ENCODE data around the gene PLEKHA1.

Gene PLEKHA1

DNA sequence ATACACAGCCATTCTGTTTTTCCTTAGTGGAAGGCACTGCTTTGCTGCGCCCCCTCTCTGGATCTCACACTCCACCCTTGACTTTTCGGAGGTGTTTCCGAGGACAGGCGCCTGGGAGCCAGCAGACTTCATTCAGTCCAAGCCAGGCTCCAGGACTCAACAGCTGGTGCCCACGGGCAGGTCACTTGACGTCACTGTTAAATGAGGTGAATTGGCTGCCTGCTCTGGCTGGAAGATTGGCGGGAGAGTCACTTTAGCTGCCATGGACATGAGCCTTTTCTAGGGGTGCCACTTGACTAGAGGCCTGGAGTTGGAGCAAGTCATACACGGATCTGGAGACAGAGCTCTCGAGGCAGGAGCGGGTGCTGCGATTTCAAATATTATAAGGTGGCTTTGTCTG lies 90.1 kb downstream of the PLEKHA1 start:
- DNase-seq (ENCODE audit: low read depth in 1 of 2, low spot score in 1 of 2), result no peak
- in situ Hi-C loops (cut with HindIII; ENCODE audit: low pct_unique_long_range_greater_than_20kb, low sequenced_read_pairs), result no loop called here
- no peak for TF ChIP-seq JUND (IDR thresholded peaks at IDR 0.05; ENCODE audit: low read depth)

DNA sequence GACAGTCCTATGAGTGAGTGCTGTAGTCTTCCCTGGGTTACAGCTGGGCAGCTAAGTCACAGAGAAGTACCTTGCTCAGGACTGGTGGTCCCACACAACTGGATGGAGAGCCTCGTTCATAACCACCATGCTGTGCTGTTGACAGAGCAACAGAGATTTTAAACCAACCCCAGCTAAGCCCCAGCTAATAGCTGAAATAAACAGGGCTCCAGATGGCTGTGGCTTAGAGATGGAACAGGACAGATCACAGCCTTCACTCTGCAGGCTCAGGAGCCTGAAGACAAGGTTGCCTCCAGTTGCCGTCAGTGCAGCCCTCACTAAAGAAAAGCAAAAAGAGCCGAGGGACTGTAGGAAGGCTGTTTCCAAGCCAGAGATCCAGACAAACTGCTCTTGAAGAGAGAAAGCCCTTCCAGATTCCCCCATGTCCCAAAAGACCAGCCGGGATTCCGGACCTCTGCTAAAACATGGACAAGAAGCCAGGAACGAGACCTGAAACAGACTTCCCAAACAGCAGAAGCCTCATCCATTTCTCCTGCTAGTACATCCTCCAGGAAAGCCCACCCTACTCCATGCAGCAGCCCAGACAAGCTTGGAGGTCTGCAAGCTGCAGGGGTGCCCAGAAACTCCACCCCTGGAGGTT lies 91.0 kb downstream of the PLEKHA1 start:
- in situ Hi-C loops (cut with HindIII; ENCODE audit: low pct_unique_long_range_greater_than_20kb, low sequenced_read_pairs), result no loop called here
- TF ChIP-seq JUND (IDR thresholded peaks at IDR 0.05; ENCODE audit: low read depth), result no peak

DNA sequence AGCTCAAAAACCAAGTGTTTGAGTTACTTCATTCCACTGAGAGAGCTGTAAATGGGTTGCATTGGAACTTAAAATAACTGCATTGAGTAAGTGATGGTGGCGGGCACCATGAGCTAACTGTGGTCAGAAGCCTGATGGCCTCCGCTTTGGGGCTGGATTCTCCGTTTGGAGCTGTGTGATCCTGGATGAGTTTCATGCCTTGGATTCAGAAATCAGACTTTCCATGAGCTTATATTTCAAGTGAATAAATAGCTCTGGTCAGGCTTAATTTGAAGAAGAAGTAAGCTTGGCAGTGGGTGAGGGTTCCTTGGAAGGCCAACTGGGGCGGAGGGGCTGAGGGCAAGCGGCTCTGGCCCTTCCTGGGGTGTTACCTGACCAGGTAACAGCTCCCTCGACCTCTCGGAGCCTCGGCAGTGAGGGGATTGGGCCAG lies 92.5 kb downstream of the PLEKHA1 start:
- TF ChIP-seq JUND (IDR thresholded peaks at IDR 0.05; ENCODE audit: low read depth), result no peak
- no peak for DNase-seq (ENCODE audit: low read depth in 1 of 2, low spot score in 1 of 2)
- in situ Hi-C loops (cut with HindIII; ENCODE audit: low pct_unique_long_range_greater_than_20kb, low sequenced_read_pairs), result no loop called here

More for the DNA sequence above, 91.0 kb downstream of the PLEKHA1 start:
- no peak for DNase-seq (ENCODE audit: low read depth in 1 of 2, low spot score in 1 of 2)

DNA sequence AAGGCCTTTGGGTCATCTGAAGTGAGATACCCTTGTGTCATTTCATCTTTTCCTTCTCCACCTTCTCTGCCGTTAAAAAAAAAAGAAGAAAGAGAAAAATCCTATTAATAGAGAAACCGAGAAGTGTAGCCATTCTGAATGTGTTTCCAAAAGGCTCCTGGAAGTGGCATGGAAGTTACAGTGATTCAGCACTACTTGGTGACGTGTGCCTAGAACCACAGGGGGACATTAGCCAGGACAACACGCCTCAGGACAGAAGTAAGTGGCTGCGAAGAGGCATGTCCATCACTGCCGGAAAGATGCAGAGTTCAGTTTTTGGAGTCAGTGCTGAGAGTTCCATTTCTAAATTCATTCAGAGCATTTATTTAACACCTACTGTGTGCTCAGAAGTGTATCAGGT lies 93.2 kb downstream of the PLEKHA1 start:
- in situ Hi-C loops (cut with HindIII; ENCODE audit: low pct_unique_long_range_greater_than_20kb, low sequenced_read_pairs), result no loop called here
- TF ChIP-seq JUND (IDR thresholded peaks at IDR 0.05; ENCODE audit: low read depth), result no peak
- DNase-seq (ENCODE audit: low read depth in 1 of 2, low spot score in 1 of 2), result no peak

DNA sequence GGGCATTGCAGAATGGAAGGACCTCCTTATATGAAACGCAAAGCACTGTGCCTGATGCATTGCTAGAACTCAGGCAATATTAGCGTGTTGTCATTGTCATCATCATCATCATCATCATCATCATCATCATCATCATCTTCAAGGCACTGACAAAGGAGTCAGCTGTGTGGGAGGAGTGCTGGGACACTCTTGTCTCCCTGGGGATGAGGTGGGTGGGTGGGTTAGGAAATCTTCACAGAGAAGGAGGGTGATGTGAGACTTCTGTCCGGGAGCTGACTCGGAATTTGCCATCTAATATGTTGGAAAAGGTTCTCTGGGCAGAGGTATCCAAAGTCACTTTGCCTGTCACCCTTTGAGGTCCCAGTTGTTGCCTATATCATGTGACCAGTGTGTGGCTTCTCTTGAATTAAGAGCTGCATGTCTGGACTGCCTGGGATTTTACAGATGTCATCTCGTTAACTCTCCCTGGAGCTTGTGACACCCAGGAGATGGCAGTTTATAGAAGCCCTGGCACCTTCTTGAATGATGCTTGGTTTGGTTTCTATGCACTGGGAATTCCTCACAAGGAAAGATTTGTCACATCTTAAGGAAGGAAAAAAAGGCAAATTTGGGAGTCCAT lies 93.9 kb downstream of the PLEKHA1 start:
- in situ Hi-C loops (cut with HindIII; ENCODE audit: low pct_unique_long_range_greater_than_20kb, low sequenced_read_pairs), result no loop called here
- TF ChIP-seq JUND (IDR thresholded peaks at IDR 0.05; ENCODE audit: low read depth), result no peak
- DNase-seq (ENCODE audit: low read depth in 1 of 2, low spot score in 1 of 2), result no peak

DNA sequence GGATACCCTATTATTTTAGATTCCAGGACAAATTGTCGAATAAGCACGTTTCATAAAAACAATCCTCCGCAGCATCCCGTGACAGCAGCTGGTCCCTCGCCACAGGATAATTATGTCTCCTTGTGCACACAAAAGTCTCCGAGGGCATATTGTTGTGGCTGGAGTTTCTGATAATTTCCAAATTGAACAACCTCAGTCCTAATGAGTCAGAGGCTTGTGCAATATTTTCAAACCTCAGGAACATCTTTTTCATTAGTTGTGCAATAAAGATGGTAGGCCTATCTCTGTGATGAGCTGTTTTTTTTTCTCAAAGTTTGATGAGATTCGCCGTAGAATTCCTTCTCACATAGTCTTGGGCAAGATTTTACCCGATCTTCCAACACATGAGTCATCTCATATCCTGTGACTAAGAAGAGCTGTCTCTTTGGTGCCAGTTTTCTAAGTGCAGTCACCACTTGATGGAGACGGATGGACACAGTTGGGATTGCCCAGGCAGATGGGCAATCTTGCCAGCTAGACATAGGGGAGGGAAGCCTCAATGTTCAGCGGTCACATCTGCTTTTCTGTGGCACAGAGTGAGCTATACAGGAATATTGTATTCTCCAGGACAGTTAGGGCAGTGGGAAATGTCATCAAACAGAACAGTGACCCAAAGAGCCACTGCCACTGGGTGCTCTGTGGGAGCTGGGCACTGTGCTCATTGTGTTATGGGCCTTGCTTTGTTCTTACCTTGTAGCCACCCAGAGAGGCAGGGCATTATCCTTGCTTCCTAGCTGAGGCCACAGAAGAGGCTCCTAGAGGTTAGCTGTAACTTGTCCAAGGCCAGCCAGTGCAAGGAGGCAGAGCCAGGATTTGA lies 94.6 kb downstream of the PLEKHA1 start:
- TF ChIP-seq JUND (IDR thresholded peaks at IDR 0.05; ENCODE audit: low read depth), result no peak
- no peak for DNase-seq (ENCODE audit: low read depth in 1 of 2, low spot score in 1 of 2)
- in situ Hi-C loops (cut with HindIII; ENCODE audit: low pct_unique_long_range_greater_than_20kb, low sequenced_read_pairs), result no loop called here

DNA sequence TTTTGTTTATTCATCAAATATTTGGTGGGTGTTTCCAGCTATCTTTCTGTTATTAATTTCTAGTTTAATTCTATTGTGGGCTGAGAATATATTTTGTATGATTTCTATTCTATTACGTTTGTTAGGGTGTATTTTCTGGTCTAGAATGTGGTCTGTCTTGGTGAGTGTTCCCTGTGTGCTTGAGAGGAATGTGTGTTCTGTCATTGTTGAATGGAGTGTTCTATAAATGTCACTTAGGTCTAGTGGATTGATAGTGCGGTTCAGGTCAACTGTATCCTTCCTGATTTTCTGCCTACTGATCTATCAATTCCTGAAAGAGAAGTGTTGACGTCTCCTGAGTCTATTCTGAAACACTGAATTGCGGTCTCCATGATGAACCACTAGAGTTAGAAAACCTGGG lies 95.3 kb downstream of the PLEKHA1 start:
- in situ Hi-C loops (cut with HindIII; ENCODE audit: low pct_unique_long_range_greater_than_20kb, low sequenced_read_pairs), result no loop called here
- no peak for DNase-seq (ENCODE audit: low read depth in 1 of 2, low spot score in 1 of 2)
- TF ChIP-seq JUND (IDR thresholded peaks at IDR 0.05; ENCODE audit: low read depth), result no peak

DNA sequence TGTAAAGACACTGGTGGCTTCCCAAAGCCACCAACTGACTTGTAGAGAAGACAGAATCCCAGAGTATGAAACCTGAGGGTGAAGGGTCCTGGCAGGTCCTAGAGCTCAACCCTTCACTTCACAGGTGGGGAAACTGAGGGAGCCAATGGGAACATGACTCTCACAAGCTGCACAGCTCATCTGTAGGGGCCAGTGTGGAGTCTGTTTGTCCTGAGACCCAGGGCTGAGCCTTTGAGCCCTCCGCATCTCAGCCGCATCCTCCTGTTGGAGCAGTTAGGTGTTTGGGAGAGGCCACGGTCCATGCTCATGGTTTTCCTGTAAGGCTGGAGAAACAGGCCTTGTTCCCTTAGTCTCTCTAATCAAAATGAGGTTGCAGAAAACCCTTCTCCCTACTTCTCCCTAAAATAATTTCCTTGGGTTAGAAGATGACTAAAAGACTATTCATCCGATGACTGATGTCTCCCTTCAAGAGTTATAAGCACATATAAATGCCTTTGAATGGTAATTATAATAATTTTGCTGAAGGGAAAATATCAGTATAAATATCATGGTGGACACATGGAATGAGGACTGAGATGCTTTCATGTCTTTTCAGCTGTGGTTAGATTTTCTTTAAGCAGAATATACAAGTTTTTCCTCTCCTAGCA lies 97.1 kb downstream of the PLEKHA1 start:
- in situ Hi-C loops (cut with HindIII; ENCODE audit: low pct_unique_long_range_greater_than_20kb, low sequenced_read_pairs), result no loop called here
- no peak for DNase-seq (ENCODE audit: low read depth in 1 of 2, low spot score in 1 of 2)
- no peak for TF ChIP-seq JUND (IDR thresholded peaks at IDR 0.05; ENCODE audit: low read depth)

DNA sequence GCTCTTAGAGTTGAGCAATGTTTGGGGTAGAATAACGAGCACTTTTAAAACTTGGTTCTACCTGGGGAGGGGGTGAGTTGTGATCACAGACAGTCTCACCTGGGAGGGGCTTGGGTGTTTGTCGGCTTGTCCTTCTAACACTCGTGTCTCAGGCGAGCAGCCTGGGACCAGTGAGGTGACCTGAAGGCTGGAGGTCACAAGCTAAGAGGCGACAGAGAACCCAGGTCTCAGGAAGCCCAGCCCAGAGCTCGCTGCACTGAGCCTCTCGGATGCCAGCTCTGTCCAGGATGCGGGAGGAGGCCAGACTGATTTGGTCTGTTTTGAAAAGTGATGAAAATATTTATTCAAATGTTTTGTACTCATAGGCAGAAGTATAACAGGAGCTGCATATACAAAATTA lies 98.6 kb downstream of the PLEKHA1 start:
- no peak for DNase-seq (ENCODE audit: low read depth in 1 of 2, low spot score in 1 of 2)
- TF ChIP-seq JUND (IDR thresholded peaks at IDR 0.05; ENCODE audit: low read depth), result no peak
- in situ Hi-C loops (cut with HindIII; ENCODE audit: low pct_unique_long_range_greater_than_20kb, low sequenced_read_pairs), result no loop called here

DNA sequence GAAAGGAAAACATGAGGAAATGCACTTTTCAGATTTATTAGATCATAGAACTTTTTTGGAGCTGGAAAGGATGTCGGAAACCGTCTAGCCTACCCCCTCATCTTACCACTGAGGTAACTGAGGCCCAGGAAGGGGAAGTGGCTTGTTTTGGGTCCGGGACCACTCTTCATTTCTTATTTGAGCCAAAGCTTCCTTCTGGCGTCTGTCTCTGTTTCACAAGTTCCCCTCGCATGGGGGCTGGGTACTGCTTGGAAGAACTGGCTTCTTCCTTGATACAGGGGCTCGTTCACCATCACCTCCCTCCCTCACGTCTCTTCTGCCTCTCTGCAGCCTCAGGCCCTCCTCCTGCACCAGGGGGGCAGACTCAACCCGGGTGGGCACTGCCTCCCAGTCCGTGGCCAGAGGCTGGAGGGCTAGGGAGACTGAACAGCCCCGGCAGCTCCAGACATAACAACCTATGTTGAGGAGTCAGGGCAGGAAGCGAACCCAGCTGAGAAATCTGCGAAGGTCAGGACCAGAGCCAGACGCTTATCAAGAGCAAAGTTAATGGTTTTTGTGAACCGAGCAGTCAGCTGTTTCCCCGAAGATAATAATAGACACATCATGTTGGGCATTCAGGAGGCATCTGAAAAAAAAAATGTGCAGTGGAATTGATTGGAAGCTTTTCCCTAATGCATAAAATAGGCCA lies 99.8 kb downstream of the PLEKHA1 start:
- DNase-seq (ENCODE audit: low read depth in 1 of 2, low spot score in 1 of 2), result no peak
- TF ChIP-seq JUND (IDR thresholded peaks at IDR 0.05; ENCODE audit: low read depth), result no peak
- in situ Hi-C loops (cut with HindIII; ENCODE audit: low pct_unique_long_range_greater_than_20kb, low sequenced_read_pairs), result no loop called here

DNA sequence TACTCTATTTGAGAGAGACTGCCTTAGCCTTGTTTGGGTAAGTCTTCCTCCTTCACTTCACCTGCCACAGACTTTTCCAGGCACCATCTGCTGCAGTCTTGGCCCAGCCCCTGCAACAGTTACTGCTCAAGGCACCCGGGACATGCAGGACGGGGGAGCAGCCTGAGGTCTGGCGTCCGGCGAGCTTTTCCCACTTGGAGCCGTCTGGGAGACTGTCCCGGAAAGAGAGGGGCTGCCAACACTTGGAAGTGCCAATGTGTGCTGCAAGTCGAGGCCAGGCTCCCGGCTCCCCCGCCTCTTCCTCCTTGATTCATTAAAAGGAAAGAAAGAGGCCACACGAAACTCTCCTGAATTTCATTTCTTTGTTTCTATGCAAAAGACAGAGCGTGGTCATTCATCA lies 100.6 kb downstream of the PLEKHA1 start:
- DNase-seq (ENCODE audit: low read depth in 1 of 2, low spot score in 1 of 2), result no peak
- no peak for TF ChIP-seq JUND (IDR thresholded peaks at IDR 0.05; ENCODE audit: low read depth)
- in situ Hi-C loops (cut with HindIII; ENCODE audit: low pct_unique_long_range_greater_than_20kb, low sequenced_read_pairs), result no loop called here

Data from T47D (cell line).